HG03442 (cell line): ENCODE data around the gene MED12L.

ENCODE experiments used
- ATAC-seq: cut with Tn5 transposase; IDR thresholded peaks from one replicate; pipeline ENCODE4 v1.9.1; 2021; ENCODE audit warnings: mild to moderate bottlenecking, moderate library complexity; ENCODE audit not compliant: unreplicated experiment

Gene MED12L

GRCh38 chr3:151483488-151483887, 398.0 kb downstream of the MED12L start:
- no peak for ATAC-seq

- ATAC-seq = no peak
These were observed 398.6 kb downstream of the MED12L start for GRCh38 chr3:151483961-151484520.
